ENCODE data around the gene SEMA3G.

Gene SEMA3G

GRCh38 chr3:52444860-52445793 lies at the start of gene SEMA3G:
SEMA3G (minus strand) TSS chr3:52445103; CDS start chr3:52445027, 76 bp downstream.
- peak; percentile 58 for DNase-seq (ENCODE audit: extremely low spot score, insufficient read length, low read depth)
- peak; percentile 88 for FAIRE-seq

- DNase-seq (ENCODE audit: extremely low spot score, insufficient read length, low read depth) (no peak), FAIRE-seq (no peak)
Measured at GRCh38 chr3:52494445-52494844, 49.5 kb upstream of the SEMA3G start.

- DNase-seq (ENCODE audit: extremely low spot score, insufficient read length, low read depth) (no peak), FAIRE-seq (no peak)
Measured at GRCh38 chr3:52493232-52494017, 48.5 kb upstream of the SEMA3G start.

- FAIRE-seq (no peak), DNase-seq (ENCODE audit: extremely low spot score, insufficient read length, low read depth) (no peak)
Measured at GRCh38 chr3:52492059-52492458, 47.2 kb upstream of the SEMA3G start.

GRCh38 chr3:52490939-52491526 lies 46.1 kb upstream of the SEMA3G start:
- no peak for FAIRE-seq
- no peak for DNase-seq (ENCODE audit: extremely low spot score, insufficient read length, low read depth)

- DNase-seq (ENCODE audit: extremely low spot score, insufficient read length, low read depth) (no peak), FAIRE-seq (no peak)
Measured at GRCh38 chr3:52490035-52490938, 45.4 kb upstream of the SEMA3G start.

- DNase-seq (ENCODE audit: extremely low spot score, insufficient read length, low read depth), result no peak
- no peak for FAIRE-seq
Measured at GRCh38 chr3:52489453-52489852, 44.5 kb upstream of the SEMA3G start.

- DNase-seq (ENCODE audit: extremely low spot score, insufficient read length, low read depth) (no peak), FAIRE-seq (no peak)
Measured at GRCh38 chr3:52488746-52489145, 43.8 kb upstream of the SEMA3G start.

GRCh38 chr3:52487788-52488691 lies 43.1 kb upstream of the SEMA3G start:
- FAIRE-seq, result no peak

GRCh38 chr3:52487050-52487787 lies 42.3 kb upstream of the SEMA3G start:
- no peak for FAIRE-seq
- DNase-seq (ENCODE audit: extremely low spot score, insufficient read length, low read depth), result no peak

More at GRCh38 chr3:52487788-52488691, 43.1 kb upstream of the SEMA3G start:
- DNase-seq (ENCODE audit: extremely low spot score, insufficient read length, low read depth), result no peak

GRCh38 chr3:52484680-52485461 lies 40.0 kb upstream of the SEMA3G start:
- FAIRE-seq (no peak), DNase-seq (ENCODE audit: extremely low spot score, insufficient read length, low read depth) (no peak)

- DNase-seq (ENCODE audit: extremely low spot score, insufficient read length, low read depth), result no peak
Measured at GRCh38 chr3:52483577-52484381, 38.9 kb upstream of the SEMA3G start.

GRCh38 chr3:52483081-52483480 lies 38.2 kb upstream of the SEMA3G start:
- FAIRE-seq (no peak), DNase-seq (ENCODE audit: extremely low spot score, insufficient read length, low read depth) (no peak)

More at GRCh38 chr3:52483577-52484381, 38.9 kb upstream of the SEMA3G start:
- no peak for FAIRE-seq

- FAIRE-seq, result no peak
- DNase-seq (ENCODE audit: extremely low spot score, insufficient read length, low read depth), result no peak
Measured at GRCh38 chr3:52481819-52482521, 37.1 kb upstream of the SEMA3G start.

GRCh38 chr3:52480768-52481715 lies 36.1 kb upstream of the SEMA3G start:
- FAIRE-seq (no peak), DNase-seq (ENCODE audit: extremely low spot score, insufficient read length, low read depth) (no peak)
